SKM-1 treated with dmso at 0.1 percent for 144 hours (cell line): ENCODE results near the gene METTL6.
"Not testable (repeated sequence)": the region's sequence is repeated elsewhere in the genome, so short reads cannot be mapped to it uniquely, and the experiment has no call there.

Experiments
- DNase-seq: peaks from one replicate; lab custom pipeline; 2025; ENCODE audit not compliant: unreplicated experiment; lab: John Stamatoyannopoulos, UW

The METTL6 gene

DNA sequence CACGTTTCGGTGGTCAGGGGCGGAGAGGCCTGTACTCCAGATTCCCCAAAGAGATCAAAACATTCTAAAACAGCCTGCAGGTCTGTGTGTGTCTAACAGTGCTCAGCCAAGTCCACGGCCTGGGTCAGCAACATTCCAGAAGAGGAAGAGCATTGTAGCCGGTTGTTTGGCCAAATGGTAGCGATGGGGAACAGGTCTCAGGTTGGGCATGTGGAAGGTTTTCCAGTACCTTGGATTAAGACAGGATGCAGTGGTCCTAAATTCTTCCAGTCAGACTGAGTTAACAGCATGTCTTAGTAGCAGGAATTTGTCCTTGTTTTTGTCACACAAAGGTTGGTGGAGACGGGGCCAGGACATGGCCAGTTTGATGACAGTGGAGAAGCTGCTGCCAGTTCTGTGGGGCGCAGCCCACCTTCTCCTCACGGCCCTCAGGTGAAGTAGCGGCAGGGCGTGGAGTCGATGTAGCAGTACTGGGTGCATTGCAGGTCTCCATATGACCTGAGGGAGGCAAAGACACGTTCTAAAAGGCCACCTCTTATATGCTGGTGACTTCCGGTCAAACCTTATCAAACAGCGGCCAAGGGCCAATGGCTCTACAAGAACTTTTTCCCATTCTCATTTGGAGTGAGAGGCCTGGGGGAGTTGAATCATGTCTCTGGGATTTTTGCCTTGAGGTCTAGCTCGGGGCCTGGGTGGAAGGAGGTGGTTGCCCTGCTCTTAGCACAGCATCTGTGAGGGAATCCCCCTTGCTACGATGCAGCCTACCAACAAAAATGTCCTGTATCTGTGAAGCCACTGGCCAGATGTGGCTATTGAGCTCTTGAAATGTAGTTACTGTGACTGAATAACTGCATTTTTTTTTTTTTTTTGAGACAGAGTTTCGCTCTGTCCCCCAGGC lies 24.1 kb upstream of the METTL6 start:
- DNase-seq: no peak

DNA sequence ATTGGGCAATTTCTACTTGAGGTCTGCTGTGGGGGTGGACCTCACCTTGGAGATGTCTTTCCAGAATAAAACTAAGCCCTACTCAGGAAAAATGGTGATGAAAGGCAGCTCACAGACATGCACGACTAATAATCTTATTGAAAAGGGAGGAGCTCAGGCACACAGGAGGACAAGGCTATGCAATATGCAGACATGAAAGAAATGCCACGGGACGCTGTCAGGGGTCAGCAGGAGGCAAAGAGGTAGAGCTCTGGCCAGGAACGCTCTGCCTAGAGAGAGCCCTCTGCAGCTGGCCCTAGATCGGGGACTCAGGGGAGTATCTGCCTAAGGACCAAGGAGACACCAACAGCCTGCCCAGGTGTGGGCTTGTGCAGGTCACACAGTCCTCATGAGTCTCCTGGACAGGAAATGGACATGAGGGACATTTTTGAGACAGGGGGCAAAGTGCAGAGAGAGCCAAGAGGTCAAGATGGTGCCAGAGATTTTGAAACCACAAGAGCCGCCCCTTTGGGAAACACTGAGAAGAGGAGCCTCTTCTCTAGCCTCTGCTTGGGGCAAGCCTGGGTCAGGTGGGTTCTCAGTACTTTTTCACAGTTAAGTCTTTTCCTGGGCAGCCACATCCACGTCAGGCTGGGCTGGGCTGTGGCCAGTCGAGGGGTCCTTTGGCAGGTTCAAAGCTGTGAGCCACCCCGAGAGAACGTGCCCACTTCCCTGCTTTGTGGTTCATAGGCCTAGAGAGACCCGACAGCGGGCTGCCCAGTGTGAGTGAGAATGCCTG lies 23.3 kb upstream of the METTL6 start:
- DNase-seq: no peak

GRCh38 chr3:15449489-15450224 lies 22.3 kb upstream of the METTL6 start:
- DNase-seq: no peak

GRCh38 chr3:15443826-15444524 lies 16.6 kb upstream of the METTL6 start:
- no peak for DNase-seq

- no peak for DNase-seq
Observed at GRCh38 chr3:15440891-15441290, 13.5 kb upstream of the METTL6 start.

DNA sequence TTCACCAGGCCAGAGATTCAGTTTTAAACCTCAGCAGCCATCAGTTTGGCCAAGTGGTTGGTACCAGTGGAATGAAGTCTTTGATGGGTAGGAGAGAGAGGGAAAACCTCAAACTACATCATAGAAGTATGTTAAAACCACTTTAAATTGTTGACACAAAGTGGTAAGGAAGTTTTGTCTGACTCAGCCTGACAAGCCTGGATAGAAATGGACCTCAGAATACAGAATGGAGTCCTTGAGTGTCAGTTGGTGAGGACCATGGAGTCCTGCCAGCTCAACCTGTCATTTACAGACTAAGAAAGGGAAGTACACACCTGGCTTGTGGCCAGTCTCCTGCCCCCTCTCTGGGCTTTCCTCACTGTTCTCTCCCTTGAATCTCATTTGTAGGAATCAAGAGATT lies 12.1 kb upstream of the METTL6 start:
- no peak for DNase-seq

GRCh38 chr3:15438983-15439382 lies 11.6 kb upstream of the METTL6 start:
- DNase-seq: no peak

- DNase-seq: no peak
Observed at GRCh38 chr3:15436246-15436645, 8.9 kb upstream of the METTL6 start.

DNA sequence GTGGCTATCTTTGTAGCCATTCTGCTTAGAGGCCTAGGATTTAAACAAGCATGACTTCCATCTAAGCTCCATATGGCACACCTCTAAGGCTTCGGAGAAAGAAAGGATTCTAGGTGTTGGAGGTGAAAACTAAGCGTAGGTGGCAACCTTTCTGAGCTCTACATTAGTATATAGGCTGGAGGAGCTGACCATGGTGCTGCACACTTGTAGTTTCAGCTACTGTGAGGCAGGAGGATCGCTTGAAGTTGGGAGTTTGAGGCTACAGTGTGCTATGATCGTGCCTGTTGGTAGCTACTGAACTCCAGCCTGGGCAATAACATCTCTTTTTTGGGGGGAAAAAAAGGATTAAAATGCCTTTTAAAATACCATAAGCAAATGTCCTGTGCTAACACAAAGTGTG lies 7.4 kb upstream of the METTL6 start:
- no peak for DNase-seq

DNA sequence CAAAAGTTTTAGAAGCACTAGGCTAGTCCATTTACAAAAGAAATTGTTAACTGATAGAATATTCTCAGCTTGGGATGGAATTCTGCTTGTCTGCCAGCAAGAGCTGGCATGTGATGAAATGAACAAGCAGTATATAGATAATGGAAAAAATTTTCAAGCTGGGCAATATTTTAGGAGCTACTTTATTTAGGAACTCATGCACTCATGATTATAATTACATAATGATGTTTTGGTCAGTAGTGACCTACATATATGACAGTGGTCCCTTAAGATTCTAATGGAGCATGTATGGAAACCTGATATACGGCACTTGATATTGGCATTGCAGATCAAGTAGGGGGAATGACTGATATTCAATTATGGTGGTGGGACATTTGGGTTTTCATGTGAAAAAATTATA lies 6.2 kb upstream of the METTL6 start:
- no peak for DNase-seq

- no peak for DNase-seq
Observed at GRCh38 chr3:15431256-15431837, 4.0 kb upstream of the METTL6 start.

- DNase-seq: no peak
Observed at GRCh38 chr3:15430624-15431023, 3.3 kb upstream of the METTL6 start.

DNA sequence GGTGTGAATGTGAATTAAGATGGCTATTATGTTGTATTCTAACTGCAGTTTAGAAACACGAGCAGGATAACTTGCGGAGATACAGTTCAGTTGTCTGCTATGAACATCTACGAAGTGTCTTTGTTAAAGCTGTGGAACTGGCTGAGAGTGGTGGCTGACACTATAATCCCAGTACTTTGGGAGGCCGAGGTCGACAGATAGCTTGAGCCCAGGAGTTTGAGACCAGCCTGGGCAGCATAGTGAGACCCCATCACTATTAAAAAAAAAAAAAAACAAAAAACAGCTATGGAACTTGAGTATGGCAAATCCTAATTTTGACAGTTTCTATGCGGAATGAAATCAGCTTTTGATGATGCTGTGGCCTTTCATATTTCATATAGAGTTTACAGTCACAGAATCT lies 1.7 kb upstream of the METTL6 start:
- DNase-seq: no peak

DNA sequence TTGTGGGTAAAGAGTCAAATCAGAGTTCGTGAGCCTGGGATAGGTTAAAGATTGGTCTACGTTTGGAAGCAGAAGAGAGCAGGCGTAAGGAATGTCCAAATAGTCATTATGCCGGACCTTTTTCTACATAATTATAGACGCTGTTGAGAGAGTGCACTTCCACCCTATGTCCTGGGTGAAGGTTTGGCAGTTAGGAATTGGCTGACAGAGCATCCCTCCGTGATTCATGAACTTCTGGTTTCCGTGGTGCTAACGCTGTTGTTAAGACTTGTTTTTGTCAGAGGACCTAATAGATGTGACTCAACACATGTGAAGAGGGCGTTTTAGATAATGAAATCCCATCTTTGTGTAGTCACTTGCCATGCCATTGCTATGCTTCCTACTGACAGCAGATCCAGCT lies 1.2 kb upstream of the METTL6 start:
- DNase-seq: no peak

GRCh38 chr3:15427981-15428380 lies 637 bp upstream of the METTL6 start:
- no peak for DNase-seq

DNA sequence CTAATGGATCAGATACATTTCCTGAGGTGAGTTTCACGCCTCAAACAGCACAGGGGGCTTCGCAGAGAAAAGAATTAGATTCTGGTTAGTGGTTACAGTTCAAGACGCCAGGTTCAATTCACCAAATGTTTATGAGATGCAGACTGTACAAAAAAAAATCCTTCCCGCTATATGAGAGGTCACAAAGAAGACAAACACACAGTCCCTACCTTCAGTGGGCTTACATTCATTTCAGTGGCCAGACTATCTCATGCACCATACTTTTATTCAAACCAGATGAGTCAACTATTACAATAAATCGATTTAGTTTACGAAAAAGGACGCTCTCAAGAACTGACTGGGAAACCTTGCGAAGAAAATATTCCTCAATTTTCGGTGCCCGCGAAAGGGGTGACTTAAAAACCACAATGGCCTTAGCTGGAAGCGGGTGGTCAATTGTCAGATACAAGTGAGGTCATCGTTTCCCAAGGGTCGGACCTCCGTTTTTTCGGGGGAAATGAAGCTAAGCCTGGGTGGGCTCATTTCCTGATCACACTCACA lies 695 bp downstream of the METTL6 start:
- DNase-seq: no peak

GRCh38 chr3:15420871-15421270 lies 6.5 kb downstream of the METTL6 start:
- no peak for DNase-seq

GRCh38 chr3:15410966-15411365 lies 16.4 kb downstream of the METTL6 start:
- not testable (repeated sequence) for DNase-seq

GRCh38 chr3:15409774-15410173 lies 17.6 kb downstream of the METTL6 start:
- DNase-seq: no peak

GRCh38 chr3:15409239-15409638 lies 18.1 kb downstream of the METTL6 start:
- DNase-seq: peak; percentile 16
